HG03521 (cell line): ENCODE measurements around the gene UFD1.
A peak's percentile ranks its signal among the peaks of the same experiment; 100 is the strongest.
"Not testable (repeated sequence)": the region's sequence is repeated elsewhere in the genome, so short reads cannot be mapped to it uniquely, and the experiment has no call there.

Experiments used
- ATAC-seq: cut with Tn5 transposase; IDR thresholded peaks from one replicate; pipeline ENCODE4 v1.9.1; 2021; ENCODE audit warnings: mild to moderate bottlenecking, moderate library complexity; ENCODE audit not compliant: unreplicated experiment

Gene UFD1

DNA sequence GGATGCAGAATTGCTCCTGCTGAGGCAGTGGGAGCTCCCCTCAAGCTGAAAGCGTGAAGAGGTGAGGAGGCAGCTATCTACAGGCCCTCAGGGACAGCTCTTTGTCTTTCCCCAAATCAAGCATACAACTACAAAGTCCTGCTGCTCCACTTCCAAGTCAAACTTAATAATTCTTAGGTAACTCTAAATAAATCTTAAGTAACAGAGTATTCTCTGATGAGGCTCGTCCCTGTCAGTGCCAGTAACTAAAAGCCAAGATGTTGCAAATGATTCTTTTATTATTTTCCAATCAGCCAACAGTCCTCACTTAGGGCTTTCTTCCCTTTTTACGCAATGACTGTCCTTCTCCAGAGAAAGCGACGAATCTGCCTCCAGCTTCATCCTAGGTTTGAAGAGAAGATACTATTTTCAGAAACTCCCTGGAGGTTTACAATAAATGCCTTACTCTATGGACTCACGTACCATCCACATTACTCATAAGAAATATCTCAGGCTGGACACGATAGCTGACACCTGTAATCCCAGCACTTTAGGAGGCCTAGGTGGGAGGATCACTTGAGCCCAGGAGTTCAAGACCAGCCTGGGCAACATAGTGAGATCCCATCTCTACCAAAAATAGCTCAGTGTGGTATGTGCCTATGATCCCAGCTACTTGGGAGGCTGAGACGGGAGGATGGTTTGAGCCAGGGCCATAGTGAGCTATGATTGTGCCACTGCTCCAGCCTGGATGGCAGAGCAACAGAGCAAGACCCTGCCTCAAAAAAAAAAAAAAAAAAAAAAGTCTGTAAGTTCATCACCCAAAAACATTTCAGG lies 28.4 kb downstream of the UFD1 start:
- ATAC-seq, result no peak

DNA sequence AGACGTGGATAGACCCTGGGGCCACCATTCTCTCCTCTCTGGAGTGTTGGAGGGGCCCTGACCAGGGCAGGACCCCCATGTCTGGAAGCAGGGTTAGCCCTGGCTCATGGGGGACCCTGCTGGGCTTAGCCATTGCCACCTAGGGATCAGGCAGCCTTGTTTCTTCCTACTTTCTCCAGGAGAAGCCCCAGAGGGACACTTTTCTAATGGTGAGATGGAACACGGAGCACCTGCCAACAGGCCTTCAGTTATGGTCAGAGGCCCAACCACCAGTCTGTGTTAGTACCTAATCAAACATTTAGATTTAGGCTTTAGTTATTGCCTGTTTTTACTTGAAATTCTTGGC lies 29.6 kb downstream of the UFD1 start:
- ATAC-seq, result no peak

DNA sequence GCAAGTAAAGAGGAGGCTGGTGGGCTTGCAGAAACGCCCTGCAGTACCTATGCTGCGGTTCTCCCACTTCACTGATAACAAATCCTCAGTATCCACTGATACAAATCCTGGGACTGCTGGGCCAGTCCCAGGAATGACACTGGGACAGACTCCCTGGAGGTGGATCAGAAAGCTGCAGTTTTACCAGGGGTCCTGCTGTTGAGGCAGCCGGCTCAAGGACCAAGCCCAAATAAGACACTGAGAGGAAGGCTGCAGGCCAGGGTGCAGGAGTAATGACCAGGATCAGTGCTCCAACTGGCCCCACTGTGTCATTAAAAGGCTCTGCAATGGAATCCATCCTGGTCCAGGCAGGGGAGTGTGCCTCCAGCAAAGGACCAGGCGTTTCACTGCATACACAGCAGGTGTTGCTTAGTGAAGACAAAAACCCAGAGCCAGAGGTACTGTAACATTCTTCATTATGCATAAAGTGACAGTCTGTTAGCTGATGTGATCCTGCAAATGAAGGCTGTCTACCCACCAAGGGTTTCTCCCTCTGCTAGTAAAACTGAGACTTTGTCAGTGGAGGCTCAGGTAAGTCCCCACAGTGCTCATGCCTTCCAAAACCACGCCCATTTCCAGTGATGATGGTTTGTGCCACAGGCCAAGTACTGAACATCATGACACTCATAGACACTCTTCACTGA lies 30.1 kb downstream of the UFD1 start:
- ATAC-seq, result no peak

DNA sequence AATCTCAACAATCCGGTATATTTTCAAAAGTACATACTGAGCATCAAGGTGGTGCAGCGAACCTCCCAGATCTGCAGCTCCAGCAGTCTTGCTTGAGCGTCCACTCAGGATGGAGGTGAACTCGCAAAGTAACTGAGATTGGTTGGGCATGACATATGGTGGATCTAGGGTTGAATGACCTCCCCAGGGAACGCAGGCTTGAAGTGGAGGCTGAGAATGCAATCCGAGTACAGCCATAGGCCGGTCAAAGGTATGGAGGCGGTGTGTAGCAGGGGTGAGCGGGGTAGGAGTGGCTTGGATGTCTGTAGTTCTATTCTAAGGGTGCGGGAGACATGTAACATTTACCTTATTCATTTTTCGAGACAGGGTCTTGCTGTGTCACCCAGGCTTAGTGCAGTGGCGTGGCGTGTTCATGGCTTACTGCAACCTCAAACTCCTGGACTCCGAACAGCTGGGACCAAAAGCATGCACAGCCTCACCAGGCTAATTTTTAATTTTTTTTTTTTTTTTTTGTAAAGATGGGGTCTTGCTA lies 30.9 kb downstream of the UFD1 start:
- ATAC-seq, result peak; percentile 35

DNA sequence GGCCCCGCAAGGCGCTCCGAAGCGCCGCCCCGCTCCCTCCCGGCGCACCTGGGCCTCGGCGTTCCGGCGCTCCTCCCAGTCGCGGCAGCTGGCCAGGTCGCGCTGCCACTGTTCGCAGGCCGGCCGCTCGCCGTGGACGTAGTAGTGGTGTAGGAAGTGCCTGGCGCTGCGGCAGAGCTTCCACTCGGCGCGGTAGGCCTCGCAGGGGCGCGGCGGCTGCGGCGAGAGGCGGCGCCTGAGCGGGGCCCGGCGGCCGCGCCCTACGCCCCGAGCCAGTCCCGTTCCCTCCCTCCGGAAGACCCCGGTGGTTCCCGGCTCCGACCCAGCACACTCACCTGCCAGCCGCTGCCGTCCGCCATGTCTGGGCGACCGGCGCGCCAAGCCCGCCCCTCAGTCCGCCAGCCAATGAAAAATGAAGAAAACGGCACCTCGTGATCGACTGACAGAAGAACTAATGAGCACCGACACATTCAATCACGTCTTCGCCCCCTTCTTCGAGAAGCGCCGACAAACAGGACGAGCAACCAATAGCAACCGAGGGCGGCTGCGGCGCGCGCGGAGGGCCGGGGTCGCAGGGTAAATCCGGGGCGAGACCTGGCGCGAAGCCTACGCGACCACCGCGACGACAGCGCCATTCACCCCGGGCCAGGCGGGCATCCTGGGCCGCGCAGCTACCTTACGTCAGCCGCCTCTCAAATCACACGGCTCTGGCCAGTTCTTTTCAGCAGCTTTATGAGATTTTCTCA lies 31.5 kb downstream of the UFD1 start, which contains the start of gene C22orf39:
C22orf39 (minus strand) TSS at position 382 of the 746 bp plus-strand sequence; CDS start at position 359, 23 bp downstream.
- ATAC-seq, result peak; percentile 74

DNA sequence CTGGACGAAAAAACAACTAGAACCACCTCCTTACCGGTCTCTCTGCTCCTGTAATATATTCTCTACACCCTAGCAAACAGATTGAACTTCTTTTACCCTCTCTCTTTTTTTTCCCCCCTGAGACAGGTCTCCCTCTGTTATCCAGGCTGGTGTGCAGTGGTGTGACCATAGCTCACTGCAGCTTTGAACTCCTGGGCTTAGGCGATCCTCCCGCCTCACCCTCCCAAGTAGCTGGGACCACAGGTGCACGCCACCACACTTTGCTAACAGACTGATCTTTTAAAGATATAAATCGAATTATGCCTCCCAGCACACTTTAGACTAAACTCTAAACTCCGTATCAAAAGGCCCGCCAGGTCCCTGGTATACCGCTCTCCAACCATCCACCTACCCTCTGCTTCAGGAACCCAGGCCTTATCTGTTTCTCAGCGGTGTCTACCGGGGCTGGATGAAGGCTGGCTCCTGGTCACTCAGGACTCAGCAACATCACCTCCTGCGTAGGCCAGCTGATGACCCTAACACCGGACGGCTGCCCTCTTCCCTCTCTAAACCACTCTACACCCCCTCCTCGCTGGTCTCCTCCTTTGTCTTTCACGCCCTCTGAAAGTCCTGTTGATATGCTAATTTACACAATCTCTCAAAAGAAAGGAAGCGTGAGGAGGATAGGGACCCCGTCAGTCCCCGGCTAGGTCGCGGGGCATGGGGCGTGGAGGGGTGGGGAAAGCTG lies 32.2 kb downstream of the UFD1 start:
- ATAC-seq, result no peak

DNA sequence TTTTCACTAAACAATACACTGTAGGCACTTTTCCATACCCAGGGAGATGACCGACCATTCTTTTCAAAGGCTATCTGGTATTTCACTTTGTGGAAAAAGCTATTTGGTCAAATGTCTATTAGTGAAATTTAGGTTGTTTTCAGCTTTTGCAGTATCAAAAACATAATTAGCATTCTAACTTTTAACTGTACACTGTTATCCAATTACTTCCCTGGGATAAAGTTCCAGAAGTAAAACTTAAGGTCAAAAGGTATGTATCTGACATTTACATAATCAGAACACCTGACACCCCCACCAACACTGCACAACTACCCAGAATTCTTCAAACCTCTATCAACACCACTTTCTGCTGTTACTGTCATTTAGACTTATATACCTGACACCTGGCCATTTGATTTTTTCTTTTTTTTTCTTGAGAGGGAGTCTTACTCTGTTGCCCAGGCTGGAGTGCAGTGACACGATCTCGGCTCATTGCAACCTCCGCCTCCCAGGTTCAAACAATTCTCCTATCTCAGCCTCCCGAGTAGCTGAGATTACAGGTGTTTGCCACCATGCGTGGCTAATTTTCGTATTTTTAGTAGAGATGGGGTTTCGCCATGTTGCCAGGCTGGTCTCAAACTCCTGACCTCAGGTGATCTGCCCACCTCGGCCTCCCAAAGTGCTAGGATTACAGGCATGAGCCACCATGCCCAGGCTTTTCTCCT lies 33.6 kb downstream of the UFD1 start:
- ATAC-seq, result not testable (repeated sequence)

DNA sequence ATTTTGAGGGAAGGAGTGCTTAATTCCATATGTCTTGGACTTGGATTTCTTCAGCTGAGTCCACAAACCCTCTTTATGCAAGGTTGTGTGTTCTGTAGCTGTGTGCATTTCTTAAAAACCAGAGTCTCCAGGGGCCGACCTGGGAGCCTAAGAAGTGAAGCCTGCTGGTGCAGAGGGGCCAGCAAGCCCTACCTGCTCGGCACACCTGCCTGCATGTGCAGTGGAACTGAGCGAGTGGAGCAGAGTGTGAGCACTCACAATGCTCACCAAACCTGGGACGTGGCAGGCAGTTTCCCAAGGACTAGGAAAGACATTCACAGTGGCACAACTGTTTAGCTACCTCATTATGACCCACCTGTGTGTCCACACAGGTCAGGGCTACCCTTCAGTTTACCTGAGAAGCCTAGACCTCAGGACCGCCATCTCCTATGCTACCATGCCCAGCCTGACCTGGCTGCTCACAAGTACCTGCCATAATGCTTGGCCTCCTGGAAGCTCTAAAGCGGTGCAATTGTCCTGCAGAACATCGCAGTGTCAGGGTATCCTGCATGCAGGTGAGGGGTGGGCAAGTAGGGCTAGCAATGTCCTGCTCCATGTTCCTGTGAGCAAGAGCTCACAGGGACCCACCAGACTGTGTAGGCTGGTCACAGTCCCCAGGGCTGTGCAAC lies 35.3 kb downstream of the UFD1 start:
- no peak for ATAC-seq

DNA sequence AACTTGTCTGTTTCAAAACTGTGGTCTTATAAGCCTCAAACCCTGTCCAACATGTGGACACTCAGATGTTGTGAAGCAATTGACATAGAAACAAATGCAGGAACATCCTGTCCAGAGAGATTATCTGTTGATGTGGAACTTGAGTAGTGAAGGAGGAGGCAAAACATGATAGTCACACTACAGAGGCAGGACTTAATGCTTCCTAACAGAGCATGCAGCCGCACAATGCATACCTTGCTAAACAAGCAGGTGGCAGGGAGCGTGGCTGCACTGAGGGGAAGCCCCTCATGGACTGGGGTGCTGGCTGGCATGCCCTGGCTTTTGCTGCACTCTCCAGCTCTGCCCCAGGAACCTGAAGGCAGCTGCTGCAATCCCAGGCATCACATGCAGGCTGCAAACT lies 36.8 kb downstream of the UFD1 start:
- ATAC-seq, result no peak

DNA sequence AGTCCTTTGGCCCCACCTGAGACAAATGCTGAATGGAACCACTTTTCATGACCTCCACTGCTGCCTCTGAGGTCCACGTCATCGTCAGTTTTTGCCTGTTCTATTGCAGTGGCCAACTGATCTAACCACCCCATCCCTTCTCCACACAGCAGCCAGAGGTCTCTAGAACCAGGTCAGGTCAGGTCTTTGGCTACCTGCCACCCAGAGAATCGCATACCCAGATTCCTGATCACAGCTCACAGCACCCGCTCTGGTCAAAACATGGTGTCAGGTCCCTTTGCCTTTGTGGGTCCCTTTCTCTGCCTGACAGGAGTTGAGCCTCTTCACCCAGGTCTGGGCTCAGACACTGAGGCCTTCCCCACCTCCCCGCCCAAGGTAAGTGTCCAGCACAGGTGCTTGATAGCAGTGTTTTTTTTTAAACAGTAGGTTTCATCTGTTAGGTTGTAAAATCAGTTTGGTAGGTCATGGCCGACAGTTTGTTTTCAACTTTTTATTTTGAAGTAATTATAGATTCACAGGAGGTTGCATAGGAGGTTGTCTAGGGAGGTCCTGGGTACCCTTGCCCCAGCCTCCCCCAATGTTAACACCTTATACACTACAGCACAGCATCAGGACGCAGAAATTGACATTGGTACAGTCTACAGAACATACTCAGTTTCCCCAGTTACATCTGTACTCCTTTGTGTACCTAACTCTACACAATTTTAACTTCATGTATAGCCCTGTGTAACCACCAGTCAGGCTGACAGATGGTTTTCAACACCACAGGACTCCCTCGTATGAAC lies 38.4 kb downstream of the UFD1 start:
- no peak for ATAC-seq

DNA sequence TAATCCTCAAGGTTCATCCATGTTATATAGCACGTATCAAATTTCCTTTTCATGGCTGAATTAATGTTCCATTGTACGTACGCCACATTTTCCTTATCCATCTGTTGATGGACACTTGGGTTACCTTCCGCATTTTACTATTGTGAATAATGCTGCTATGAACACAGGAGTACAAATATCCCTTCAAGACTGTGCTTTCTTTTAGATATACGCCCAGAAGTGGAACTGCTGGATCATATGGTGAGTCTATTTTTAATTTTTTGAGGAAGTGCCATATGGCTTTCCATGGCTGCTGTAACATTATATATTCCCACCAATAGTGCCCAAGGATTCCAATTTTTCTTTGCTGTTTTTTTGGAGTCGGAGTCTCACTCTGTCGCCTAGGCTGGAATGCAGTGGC lies 40.7 kb downstream of the UFD1 start:
- no peak for ATAC-seq

DNA sequence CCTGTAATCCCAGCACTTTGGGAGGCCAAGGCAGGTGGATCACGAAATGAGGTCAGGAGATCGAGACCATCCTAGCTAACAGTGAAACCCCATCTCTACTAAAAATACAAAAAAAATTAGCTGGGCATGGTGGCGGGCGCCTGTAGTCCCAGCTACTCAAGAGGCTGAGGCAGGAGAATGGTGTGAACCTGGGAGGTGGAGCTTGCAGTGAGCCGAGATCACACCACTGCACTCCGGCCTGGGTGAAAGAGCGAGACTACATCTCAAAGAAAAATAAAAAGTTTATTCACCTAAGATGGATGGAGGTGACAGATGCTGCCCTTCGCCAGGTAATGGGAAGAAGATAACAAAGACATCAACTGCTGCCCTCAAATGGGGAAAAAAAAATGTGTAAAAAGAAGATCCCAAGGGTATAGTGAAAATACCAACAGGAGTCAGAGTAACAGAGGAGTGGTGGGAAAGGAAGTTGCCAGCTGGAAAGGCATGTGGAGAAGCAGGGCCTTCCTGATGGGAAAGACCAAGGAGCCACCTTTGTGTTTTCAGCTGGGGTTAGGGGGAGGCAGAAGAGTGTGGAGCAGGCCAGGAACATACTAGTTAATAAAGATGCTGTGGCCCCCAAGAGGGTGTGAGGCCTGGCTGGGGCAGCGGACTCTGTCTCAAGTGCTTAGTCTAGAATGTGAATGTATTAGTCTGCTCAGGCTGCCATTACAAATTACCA lies 42.4 kb downstream of the UFD1 start:
- ATAC-seq, result not testable (repeated sequence)

DNA sequence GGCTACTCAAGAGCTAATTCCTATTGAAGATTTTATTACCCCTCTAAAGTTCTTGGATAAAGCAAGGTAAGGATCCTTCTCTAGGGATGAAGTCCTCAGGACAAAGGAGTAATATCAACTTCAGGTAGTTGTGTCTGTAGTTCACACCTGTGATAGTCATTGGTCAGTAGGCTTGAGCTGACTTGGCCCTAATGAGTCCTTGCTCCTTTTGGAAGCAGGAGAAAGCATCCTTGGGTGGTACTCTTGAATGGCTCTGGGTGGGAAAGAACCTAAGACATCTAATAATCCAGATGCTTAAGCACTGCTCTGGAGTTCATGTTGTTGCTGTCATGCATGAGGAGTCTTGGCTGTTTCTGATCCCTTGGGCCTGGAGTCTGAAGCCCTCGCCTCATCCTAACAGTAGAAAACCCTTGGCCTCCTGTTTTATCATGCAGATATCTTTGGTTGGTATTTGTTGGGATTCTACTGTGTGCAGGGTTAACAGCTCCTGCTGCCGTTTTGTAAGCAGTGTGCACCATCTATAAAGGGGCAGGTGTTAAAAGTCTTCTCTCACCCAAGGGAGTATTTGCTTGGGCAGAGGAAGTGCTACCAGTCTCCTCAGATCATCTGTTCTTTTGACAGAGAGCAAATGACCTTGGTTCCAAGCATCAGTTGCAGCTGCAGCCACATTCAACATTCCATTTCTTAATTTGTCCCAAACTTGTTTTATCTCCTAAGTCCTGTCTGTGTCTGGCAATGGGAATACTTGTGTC lies 44.0 kb downstream of the UFD1 start:
- no peak for ATAC-seq

DNA sequence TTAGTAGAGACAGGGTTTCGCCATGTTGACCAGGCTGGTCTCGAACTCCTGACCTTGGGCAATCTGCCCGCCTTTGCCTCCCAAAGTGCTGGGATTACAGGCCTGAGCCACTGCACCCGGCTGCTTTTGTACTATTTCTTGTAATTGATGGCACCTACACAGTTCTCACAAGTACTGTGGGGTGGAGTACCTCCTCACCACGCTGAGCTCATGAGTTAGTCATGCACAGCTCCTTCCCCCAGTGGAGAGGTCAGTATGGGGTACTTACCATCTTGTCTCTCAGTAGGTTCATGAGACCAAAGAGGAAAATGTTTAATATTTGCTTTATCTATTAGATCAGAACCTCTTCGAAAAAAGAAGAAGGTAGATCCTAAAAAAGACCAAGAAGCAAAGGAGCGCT lies 44.6 kb downstream of the UFD1 start:
- no peak for ATAC-seq

DNA sequence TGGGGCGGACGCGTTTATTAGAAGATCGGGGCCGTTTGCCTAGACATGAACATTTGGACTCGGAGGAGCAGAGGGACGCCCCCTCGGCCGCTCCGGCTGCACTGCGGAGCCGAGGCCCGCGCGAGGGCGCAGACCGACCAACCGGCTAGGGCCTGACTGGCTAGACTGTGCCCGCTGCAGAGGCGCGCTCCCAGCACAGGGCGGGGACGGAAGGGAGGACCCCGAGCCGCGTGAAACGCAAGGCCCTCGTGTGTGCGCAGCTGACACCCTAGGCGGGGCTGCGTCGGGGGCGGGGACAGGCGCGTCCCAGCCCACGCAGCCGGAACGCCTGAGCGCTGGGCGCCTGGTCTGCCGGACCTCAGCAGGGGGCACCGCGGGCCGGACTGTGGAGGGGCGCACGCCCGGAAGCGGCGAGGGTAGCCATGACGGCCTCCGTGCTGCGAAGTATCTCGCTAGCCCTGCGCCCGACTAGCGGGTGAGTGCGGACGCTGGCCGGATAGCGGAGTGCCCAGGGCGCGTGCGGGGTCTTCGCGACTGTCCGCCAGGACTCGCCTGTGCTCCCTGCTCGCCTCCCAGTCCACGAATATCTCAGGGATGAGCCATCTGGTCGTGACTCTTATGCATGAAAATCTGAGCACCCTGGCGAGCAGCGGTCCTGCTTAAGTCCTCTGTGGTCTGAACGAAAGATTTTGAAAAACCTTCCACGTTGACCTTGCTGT lies 46.7 kb downstream of the UFD1 start, which contains the start of gene MRPL40:
MRPL40 (plus strand) TSS at position 413 of the 719 bp plus-strand sequence; CDS start at position 423, 10 bp downstream.
- peak; percentile 69 for ATAC-seq

DNA sequence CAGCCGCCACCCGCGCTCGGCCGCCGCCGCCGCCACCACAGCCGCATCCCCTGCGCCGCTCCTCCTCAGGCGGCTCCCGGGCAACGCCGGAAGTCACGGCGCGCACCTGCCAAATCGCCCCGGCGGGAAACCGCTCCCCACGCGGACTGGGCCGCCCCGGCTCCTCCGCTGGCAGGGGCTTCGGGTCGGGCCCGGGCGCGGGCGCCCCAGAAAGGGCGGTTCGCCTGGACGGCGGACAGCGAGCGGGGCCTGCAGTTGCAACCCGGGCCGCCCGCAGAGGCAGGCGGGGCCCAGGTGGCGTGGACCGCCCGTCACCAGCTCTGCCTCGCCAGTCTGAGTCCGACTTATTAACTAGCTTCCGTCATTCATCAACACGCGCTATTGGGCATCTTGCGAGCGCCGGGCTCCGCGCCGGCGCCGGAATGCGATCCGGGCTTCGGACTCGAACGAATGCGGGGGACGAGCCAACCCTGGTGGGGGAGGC lies 47.3 kb downstream of the UFD1 start, which contains the start of gene HIRA:
HIRA (minus strand) TSS at position 85 of the 484 bp plus-strand sequence. CDS start 257 bp downstream, outside the sequence.
- ATAC-seq, result peak; percentile 50
